Activated CD8-positive, alpha-beta memory T cell treated with anti-CD3 and anti-CD28 coated beads, Interleukin-2, amount 50 U/mL, for 48 hours (primary cell): ENCODE results near the gene PKIG.

ENCODE experiments used
- DNase-seq: peaks from one replicate; pipeline ENCODE4 v3.0.0-alpha.2; 2020

The PKIG gene

GRCh38 chr20:44621325-44621724, 38.9 kb downstream of the PKIG start:
- no peak for DNase-seq

- DNase-seq, result no peak
These were observed 39.6 kb downstream of the PKIG start for GRCh38 chr20:44621939-44622338.

GRCh38 chr20:44622501-44623270, 40.3 kb downstream of the PKIG start:
- DNase-seq, result no peak

- DNase-seq, result no peak
These were observed 41.8 kb downstream of the PKIG start for GRCh38 chr20:44624152-44624551.

GRCh38 chr20:44624743-44625271, 42.4 kb downstream of the PKIG start:
- DNase-seq, result no peak

- no peak for DNase-seq
These were observed 43.0 kb downstream of the PKIG start for GRCh38 chr20:44625361-44625760.

- no peak for DNase-seq
These were observed 43.9 kb downstream of the PKIG start for GRCh38 chr20:44626278-44626677.

GRCh38 chr20:44627364-44628010, 45.1 kb downstream of the PKIG start:
- DNase-seq, result no peak

GRCh38 chr20:44629017-44629385, 46.6 kb downstream of the PKIG start:
- DNase-seq, result no peak

GRCh38 chr20:44629542-44629941, 47.2 kb downstream of the PKIG start:
- DNase-seq, result no peak

GRCh38 chr20:44630297-44630696, 47.9 kb downstream of the PKIG start:
- DNase-seq, result no peak

- DNase-seq, result no peak
These were observed 49.8 kb downstream of the PKIG start for GRCh38 chr20:44632103-44632752.

GRCh38 chr20:44633187-44633810, 50.9 kb downstream of the PKIG start:
- no peak for DNase-seq

GRCh38 chr20:44633872-44634600, 51.7 kb downstream of the PKIG start:
- DNase-seq, result no peak

- DNase-seq, result no peak
These were observed 53.5 kb downstream of the PKIG start for GRCh38 chr20:44635877-44636276.

GRCh38 chr20:44637042-44637441, 54.7 kb downstream of the PKIG start:
- DNase-seq, result no peak

GRCh38 chr20:44637522-44638372, 55.4 kb downstream of the PKIG start:
- no peak for DNase-seq

GRCh38 chr20:44640522-44640921, 58.1 kb downstream of the PKIG start:
- no peak for DNase-seq

GRCh38 chr20:44641325-44641724, 58.9 kb downstream of the PKIG start:
- DNase-seq, result no peak

- peak; percentile 65 for DNase-seq
These were observed 60.1 kb downstream of the PKIG start for GRCh38 chr20:44642203-44643153.

GRCh38 chr20:44643154-44643519, 60.8 kb downstream of the PKIG start:
- DNase-seq, result no peak
